ENCODE results near the gene CCDC97.
A peak's percentile ranks its signal among the peaks of the same experiment; 100 is the strongest.
"Not testable (repeated sequence)": the region's sequence is repeated elsewhere in the genome, so short reads cannot be mapped to it uniquely, and the experiment has no call there.

The CCDC97 gene

GRCh38 chr19:41310033-41310831 is at the start of gene CCDC97:
Gene CCDC97 (plus strand): TSS chr19:41310172. CDS start chr19:41310311, 139 bp downstream.
- peak; percentile 80 to 83 for DNase-seq (ENCODE audit: extremely low read depth in 1 of 2, low read depth in 1 of 2)

DNA sequence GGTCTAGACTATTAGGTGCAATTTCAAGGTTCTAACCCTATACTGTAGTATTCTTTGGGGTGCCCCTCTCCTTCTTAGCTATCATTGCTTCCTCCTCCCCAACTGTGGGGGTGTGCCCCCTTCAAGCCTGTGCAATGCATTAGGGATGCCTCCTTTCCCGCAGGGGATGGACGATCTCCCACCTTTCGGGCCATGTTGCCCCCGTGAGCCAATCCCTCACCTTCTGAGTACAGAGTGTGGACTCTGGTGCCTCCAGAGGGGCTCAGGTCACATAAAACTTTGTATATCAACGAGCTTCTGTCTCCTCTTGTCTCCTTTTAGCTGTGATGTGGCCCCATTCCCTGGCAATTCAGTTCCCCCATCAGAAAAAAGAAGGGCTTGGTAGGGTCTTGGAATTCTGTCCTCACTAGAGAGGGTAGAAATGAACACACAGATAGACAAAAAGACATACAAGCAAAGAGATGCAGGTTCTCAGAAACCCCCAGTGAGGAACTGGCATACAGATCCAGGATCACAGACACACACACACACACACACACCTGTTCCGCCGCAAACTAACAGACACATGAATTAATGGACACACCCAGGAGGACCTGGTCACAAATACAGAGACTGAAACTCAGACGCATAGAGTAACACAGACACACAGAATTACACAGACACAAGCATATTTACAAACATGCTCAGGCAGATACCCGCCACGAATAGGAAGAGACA is 48.3 kb upstream of the CCDC97 start:
- no peak for DNase-seq (ENCODE audit: extremely low read depth in 1 of 2, low read depth in 1 of 2)

DNA sequence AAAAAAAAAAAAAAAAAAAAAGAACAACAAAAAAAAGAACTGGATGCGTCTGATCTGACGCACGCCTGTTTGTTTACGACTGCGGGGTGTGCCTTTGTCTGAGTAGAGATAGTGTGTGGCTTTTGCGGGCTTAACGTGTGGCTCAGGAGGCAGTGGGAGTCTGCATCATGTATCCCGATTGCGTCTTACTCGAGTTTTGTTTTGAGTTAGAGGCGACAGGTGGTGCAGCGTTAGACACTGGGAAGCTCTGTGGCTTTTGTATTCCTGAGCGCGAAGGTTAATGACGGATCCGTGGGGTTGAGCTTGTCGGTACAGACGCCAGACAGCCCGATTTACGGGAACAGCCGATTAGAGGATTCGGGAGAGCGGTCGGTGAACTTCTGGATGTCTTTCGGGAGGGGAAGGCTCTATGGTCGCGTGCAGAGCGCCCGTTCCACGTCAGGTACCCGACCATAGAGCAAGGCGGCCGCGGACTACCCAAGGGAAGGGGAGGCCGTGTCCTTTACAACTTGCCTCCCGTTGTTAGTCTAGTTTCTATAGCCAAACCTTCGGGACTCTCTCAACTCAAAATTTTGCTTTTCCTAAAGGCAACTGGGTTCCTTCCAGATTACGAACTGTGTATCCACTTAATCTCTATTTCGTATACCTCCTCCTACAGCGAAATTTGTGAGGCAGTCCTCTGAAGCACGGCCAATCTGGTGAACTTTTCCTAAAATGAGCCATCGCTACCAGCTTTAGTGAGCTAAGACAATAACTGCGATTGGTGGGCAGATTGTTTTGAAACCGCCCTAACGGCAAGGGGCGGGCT is 46.7 kb upstream of the CCDC97 start:
- DNase-seq (ENCODE audit: extremely low read depth in 1 of 2, low read depth in 1 of 2): peak; percentile 60 to 81

DNA sequence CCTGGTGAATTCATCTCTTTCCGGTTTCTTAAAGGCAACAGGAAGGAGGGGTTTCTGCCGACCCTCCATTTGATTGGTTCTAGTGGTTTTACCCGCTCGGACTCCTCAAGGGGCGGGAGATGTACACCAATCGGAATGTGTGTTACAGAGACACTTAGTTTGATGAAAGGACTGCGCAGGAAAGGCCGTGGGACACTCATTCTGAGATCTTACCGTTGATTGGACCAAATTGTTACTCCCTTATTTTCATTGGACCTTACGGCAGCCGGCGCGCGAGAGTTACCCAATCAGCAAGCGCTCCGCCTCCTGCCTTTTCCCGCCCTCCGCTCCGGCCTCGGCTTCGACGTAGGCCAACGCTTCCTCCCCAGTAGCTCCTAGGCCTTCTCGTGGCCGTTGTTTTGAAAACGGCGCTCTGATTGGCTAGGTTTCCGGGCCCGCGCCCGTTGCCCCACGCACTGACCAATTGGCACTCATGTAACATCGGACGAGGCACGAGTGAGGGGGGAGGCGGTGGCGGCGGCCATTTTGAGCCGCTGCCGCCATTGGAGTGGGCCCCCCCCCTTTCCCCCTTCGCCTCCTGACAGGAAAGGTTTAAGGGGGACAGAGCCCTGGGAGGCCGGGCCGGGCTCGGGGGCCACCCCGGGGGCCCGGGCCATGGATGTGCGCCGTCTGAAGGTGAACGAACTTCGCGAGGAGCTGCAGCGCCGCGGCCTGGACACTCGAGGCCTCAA is 46.0 kb upstream of the CCDC97 start, which contains the start of gene HNRNPUL1:
Gene HNRNPUL1 (plus strand): TSS at position 523 of the 731 bp plus-strand sequence. CDS start 132 bp downstream, at position 655.
- peak; percentile 98 to 99 for DNase-seq (ENCODE audit: extremely low read depth in 1 of 2, low read depth in 1 of 2)

GRCh38 chr19:41264581-41265394 is 45.2 kb upstream of the CCDC97 start:
- DNase-seq (ENCODE audit: extremely low read depth in 1 of 2, low read depth in 1 of 2): peak; percentile 20 to 29

GRCh38 chr19:41265395-41266153 is 44.4 kb upstream of the CCDC97 start:
- no peak for DNase-seq (ENCODE audit: extremely low read depth in 1 of 2, low read depth in 1 of 2)

GRCh38 chr19:41269055-41269454 is 40.9 kb upstream of the CCDC97 start:
- DNase-seq (ENCODE audit: extremely low read depth in 1 of 2, low read depth in 1 of 2): no peak

DNA sequence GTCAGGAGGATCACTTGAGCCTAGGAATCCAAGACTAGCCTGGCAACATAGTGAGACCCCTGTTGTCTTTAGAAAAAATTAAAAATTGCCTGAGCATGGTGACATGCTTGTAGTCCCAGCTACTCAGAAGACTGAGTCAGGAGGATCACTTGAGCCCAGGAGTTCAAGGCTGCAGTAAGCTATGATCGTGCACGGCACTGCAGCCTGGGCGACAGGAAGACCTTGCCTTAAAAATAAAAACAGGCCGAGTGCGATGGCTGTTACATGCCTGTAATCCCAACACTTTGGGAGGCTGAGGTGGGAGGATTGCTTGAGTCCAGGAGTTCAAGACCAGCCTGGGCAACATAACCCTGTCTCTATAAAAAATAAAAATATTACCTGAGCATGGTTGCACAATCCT is 40.4 kb upstream of the CCDC97 start:
- DNase-seq (ENCODE audit: extremely low read depth in 1 of 2, low read depth in 1 of 2): no peak

- no peak for DNase-seq (ENCODE audit: extremely low read depth in 1 of 2, low read depth in 1 of 2)
These were observed 36.9 kb upstream of the CCDC97 start for GRCh38 chr19:41273076-41273475.

DNA sequence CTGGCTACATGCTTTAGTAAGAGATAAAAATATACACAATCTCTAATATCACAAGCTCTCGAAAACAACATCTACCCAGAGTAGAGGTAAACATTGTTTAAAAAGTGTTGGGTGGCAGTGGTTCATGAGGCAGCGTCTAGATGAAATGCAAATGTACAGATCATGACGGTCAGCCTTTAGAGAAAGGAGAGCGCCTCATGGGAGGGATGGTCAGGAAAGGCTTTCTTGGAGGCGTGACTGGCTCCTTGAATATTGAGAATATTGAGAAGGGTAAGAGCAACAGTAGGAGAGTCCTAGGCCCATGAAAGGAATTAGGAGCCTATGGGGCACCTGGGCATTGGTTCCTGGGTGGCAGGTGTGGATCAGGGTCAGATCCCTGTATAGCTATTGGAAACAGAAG is 35.2 kb upstream of the CCDC97 start:
- DNase-seq (ENCODE audit: extremely low read depth in 1 of 2, low read depth in 1 of 2): no peak

GRCh38 chr19:41276231-41276630 is 33.7 kb upstream of the CCDC97 start:
- DNase-seq (ENCODE audit: extremely low read depth in 1 of 2, low read depth in 1 of 2): no peak

GRCh38 chr19:41278478-41278877 is 31.5 kb upstream of the CCDC97 start:
- no peak for DNase-seq (ENCODE audit: extremely low read depth in 1 of 2, low read depth in 1 of 2)

GRCh38 chr19:41288673-41289530 is 21.1 kb upstream of the CCDC97 start:
- no peak for DNase-seq (ENCODE audit: extremely low read depth in 1 of 2, low read depth in 1 of 2)

- not testable (repeated sequence) for DNase-seq (ENCODE audit: extremely low read depth in 1 of 2, low read depth in 1 of 2)
These were observed 20.2 kb upstream of the CCDC97 start for GRCh38 chr19:41289814-41290213.

GRCh38 chr19:41294393-41294792 is 15.6 kb upstream of the CCDC97 start:
- no peak for DNase-seq (ENCODE audit: extremely low read depth in 1 of 2, low read depth in 1 of 2)

GRCh38 chr19:41295499-41295898 is 14.5 kb upstream of the CCDC97 start:
- no peak for DNase-seq (ENCODE audit: extremely low read depth in 1 of 2, low read depth in 1 of 2)

- DNase-seq (ENCODE audit: extremely low read depth in 1 of 2, low read depth in 1 of 2): no peak
These were observed 13.5 kb upstream of the CCDC97 start for GRCh38 chr19:41296433-41296871.
